ENCODE results near the gene SLC4A8. TPM values are rescaled to one million over a fixed set of nuclear protein-coding genes. Genes with fewer than 3 reads are reported as not detected.

The SLC4A8 gene
- total and polyA plus RNA-seq, 9 of the 15 experiments (the other 6 are each of a cell fraction or from before 2014, with no cell fraction given), result 0.04 to 1.5 (median 0.12) TPM; not detected in 2

- no peak for TF ChIP-seq ZBTB33 (CRISPR knock-in tag; IDR thresholded peaks at IDR 0.05)
- no peak for TF ChIP-seq POU5F1 (IDR thresholded peaks at IDR 0.05; ENCODE audit: borderline replicate concordance, low read depth, low read length, partially characterized antibody)
- peak; percentile 58 to 75; a peak in 3 of 4 replicates for TF ChIP-seq KDM1A (IDR thresholded peaks at IDR 0.05)
- TF ChIP-seq ZNF175 (CRISPR knock-in tag; IDR thresholded peaks at IDR 0.05; ENCODE audit: low read depth), result no peak
- TF ChIP-seq SP1 (CRISPR knock-in tag; IDR thresholded peaks at IDR 0.05), result 0 out of 2 replicates have a peak, but pooled peaks have one; percentile 44
- TF ChIP-seq MAFG (tag; conservative IDR thresholded peaks at IDR 0.05), result peak; percentile 73
- TF ChIP-seq NEUROD1 (IDR thresholded peaks at IDR 0.05; ENCODE audit: borderline replicate concordance, low read depth, low read length, partially characterized antibody), result peak; percentile 42
- no peak for TF ChIP-seq AFF1 (IDR thresholded peaks at IDR 0.05; ENCODE audit: low read depth in 1 of 2, partially characterized antibody in 2 of 2)
- TF ChIP-seq FOXK2 (conservative IDR thresholded peaks at IDR 0.05 in 1 of 2, IDR thresholded peaks at IDR 0.05 in 1 of 2; ENCODE audit: low read depth in 2 of 2), result no peak
- no peak for TF ChIP-seq CCAR2 (IDR thresholded peaks at IDR 0.05; ENCODE audit: low read depth, low read length)
- TF ChIP-seq, protein P1, sequence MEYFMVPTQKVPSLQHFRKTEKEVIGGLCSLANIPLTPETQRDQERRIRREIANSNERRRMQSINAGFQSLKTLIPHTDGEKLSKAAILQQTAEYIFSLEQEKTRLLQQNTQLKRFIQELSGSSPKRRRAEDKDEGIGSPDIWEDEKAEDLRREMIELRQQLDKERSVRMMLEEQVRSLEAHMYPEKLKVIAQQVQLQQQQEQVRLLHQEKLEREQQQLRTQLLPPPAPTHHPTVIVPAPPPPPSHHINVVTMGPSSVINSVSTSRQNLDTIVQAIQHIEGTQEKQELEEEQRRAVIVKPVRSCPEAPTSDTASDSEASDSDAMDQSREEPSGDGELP (CRISPR knock-in tag; IDR thresholded peaks at IDR 0.05; ENCODE audit: borderline replicate concordance), result peak; percentile 67; the same call in 1 of the 2 replicates
- 0 out of 2 replicates have a peak, but pooled peaks have one; percentile 58 for TF ChIP-seq LCOR (CRISPR knock-in tag; IDR thresholded peaks at IDR 0.05)
- no peak for TF ChIP-seq SNRNP70 (optimal IDR thresholded peaks at IDR 0.05; ENCODE audit: low read depth, low read length)
- TF ChIP-seq BHLHE40 (IDR thresholded peaks at IDR 0.05; ENCODE audit: low read length), result 0 out of 2 replicates have a peak, but pooled peaks have one; percentile 36
- TF ChIP-seq, protein P2, sequence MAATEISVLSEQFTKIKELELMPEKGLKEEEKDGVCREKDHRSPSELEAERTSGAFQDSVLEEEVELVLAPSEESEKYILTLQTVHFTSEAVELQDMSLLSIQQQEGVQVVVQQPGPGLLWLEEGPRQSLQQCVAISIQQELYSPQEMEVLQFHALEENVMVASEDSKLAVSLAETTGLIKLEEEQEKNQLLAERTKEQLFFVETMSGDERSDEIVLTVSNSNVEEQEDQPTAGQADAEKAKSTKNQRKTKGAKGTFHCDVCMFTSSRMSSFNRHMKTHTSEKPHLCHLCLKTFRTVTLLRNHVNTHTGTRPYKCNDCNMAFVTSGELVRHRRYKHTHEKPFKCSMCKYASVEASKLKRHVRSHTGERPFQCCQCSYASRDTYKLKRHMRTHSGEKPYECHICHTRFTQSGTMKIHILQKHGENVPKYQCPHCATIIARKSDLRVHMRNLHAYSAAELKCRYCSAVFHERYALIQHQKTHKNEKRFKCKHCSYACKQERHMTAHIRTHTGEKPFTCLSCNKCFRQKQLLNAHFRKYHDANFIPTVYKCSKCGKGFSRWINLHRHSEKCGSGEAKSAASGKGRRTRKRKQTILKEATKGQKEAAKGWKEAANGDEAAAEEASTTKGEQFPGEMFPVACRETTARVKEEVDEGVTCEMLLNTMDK (IDR thresholded peaks at IDR 0.05; ENCODE audit: borderline replicate concordance, insufficient read depth, low read depth, low read length, poor library complexity, severe bottlenecking), result no peak
- no peak for TF ChIP-seq ZNF239 (CRISPR knock-in tag; IDR thresholded peaks at IDR 0.05)
- no peak for TF ChIP-seq SRSF3 (IDR thresholded peaks at IDR 0.05; ENCODE audit: insufficient read depth, low read length)
- no peak for TF ChIP-seq PHTF2 (CRISPR knock-in tag; IDR thresholded peaks at IDR 0.05)
Measured at GRCh38 chr12:51388069-51388799, 36.4 kb upstream of the SLC4A8 start (continued).

Data from K562 (cell line).